Measurements from ENCODE around the gene PDGFRB. TPM values are rescaled to one million over a fixed set of nuclear protein-coding genes. Genes with fewer than 3 reads are reported as not detected.

Gene PDGFRB
- polyA plus RNA-seq, 1 experiment: 118 TPM

DNA sequence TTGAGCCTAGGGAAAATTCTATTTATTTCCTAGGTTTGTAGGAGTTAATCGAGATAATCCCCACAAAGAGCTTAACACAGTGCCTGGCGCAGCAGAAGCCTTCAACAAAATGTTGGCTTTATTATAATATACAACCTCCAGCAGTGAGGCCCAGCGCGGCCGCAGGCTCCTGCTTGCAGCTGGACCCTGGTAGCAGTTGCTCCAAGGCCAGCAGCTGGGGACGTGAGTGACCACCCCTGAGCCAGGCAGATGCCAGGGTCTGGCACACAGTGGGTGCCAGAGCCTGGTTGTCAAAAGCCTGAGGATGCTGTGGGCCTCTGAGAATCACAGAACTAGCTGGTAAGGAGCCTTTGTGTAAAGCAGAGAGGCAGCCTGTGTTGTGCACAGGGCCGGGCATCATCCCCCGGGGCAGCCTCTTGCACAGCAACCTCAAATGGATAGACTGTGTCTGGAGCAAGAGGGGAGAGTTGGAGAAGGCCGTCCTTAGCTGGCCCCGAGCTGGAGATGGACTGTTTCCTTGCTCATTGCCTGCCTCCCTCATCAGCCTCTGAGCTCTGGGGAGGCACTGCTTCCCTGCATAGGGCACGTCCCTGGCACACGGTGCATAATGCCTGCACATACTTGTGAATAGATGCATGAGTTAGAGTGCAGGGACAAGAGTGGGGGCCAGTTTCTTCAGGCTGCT lies 86.5 kb downstream of the PDGFRB start:
- Histone ChIP-seq H3K27ac (ENCODE audit: low read depth, low read length) (no peak overlapping the region), H3K4me3 (ENCODE audit: low read depth, low read length) (no peak overlapping the region), H3K9me3 (ENCODE audit: control insufficient read depth, insufficient read depth, low read length) (peaks cover 5% of the 10 kb centered on the region), H3K27me3 (ENCODE audit: control insufficient read depth, insufficient read depth, low read length) (no peaks in the 10 kb centered on the region)
- DNase-seq (ENCODE audit: low read depth, low spot score): no peak
- POLR2A ChIA-PET: interaction anchor here (0.5 kb wide), 1 partner anchor 16 kb away, joined by 4 read pairs; no protein-coding TSS in a partner anchor
- CTCF ChIA-PET: no interaction called here
- TF ChIP-seq, protein P1, sequence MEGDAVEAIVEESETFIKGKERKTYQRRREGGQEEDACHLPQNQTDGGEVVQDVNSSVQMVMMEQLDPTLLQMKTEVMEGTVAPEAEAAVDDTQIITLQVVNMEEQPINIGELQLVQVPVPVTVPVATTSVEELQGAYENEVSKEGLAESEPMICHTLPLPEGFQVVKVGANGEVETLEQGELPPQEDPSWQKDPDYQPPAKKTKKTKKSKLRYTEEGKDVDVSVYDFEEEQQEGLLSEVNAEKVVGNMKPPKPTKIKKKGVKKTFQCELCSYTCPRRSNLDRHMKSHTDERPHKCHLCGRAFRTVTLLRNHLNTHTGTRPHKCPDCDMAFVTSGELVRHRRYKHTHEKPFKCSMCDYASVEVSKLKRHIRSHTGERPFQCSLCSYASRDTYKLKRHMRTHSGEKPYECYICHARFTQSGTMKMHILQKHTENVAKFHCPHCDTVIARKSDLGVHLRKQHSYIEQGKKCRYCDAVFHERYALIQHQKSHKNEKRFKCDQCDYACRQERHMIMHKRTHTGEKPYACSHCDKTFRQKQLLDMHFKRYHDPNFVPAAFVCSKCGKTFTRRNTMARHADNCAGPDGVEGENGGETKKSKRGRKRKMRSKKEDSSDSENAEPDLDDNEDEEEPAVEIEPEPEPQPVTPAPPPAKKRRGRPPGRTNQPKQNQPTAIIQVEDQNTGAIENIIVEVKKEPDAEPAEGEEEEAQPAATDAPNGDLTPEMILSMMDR (IDR thresholded peaks at IDR 0.05; ENCODE audit: low read depth, low read length): no peak

DNA sequence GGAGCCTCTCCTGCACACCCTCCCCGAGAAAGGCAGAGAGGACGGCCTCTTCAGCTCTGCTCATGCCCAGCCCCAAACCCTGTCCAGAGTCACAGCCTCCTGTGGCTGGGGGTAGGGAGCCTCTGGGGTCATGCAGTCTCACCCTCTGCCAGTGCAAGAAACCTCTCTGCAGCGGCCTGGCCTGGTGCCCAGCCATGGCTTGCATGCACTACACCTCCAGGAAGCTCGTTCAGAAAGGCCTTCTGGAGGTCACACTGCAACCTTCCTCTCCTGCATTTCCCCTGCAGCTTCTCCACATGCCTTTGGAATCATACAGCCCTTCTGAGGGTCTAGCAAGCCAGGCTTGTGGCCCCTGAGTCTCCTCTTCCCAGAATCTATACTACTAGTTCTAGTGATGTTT lies 87.2 kb downstream of the PDGFRB start:
- H3K9me3 ChIP-seq (ENCODE audit: control insufficient read depth, insufficient read depth, low read length): peaks cover 5% of the 10 kb centered on the region
- TF ChIP-seq, protein P1 (IDR thresholded peaks at IDR 0.05; ENCODE audit: low read depth, low read length): no peak
- DNase-seq (ENCODE audit: low read depth, low spot score): no peak
- H3K4me3 ChIP-seq (ENCODE audit: low read depth, low read length): no peak overlapping the region
- CTCF ChIA-PET: no interaction called here
- POLR2A ChIA-PET: no interaction called here
- no peaks in the 10 kb centered on the region for H3K27me3 ChIP-seq (ENCODE audit: control insufficient read depth, insufficient read depth, low read length)
- H3K27ac ChIP-seq (ENCODE audit: low read depth, low read length): no peak overlapping the region

DNA sequence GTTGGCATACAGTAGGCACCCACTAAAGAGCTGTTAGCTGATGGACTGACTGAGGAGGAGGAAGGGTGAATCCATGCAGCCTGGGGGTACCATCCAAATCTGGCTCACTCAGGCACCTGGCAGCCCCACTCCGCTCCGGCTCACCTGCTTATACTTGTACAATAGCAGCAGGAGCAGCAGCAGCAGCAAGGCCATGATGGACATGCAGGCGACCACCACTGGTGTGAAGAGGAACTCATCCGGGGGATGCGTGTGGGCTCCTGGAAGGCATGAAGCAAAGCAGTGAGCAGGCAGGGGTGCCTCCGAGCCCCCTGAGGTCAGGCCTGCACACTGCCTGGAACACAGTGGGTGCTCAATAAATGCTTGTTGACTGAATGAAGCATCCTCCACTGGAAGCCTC lies 87.6 kb downstream of the PDGFRB start:
- DNase-seq (ENCODE audit: low read depth, low spot score): no peak
- TF ChIP-seq, protein P1 (IDR thresholded peaks at IDR 0.05; ENCODE audit: low read depth, low read length): no peak
- Histone ChIP-seq H3K9me3 (ENCODE audit: control insufficient read depth, insufficient read depth, low read length) (peaks cover under 1% of the 10 kb centered on the region), H3K27me3 (ENCODE audit: control insufficient read depth, insufficient read depth, low read length) (no peaks in the 10 kb centered on the region), H3K27ac (ENCODE audit: low read depth, low read length) (no peak overlapping the region), H3K4me3 (ENCODE audit: low read depth, low read length) (no peak overlapping the region)
- CTCF ChIA-PET: no interaction called here
- POLR2A ChIA-PET: no interaction called here

DNA sequence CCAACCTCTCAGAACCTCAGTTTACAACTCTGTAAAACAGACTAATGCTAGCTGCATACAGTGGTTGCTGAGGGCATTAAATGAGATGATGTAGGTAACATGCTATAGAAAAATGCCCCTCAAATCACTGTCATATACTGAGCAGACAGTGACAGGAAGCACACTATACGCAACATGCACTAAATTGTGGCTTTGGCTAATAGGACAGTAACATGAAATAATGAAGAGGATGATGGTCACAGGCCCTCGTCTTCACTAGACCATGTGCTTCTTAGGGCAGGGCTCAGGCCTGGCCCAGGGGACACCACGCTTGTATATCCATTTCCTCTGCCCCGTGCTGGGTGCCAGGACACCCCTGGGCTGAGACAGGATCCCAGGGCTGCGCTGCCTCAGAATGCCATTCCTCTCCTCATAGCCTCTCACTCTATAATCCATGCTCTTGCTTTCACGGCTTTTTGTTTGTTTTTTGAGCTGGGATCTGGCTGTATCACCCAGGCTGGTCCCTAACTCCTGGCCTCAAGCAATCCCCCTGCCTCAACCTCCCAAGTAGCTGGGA lies 88.2 kb downstream of the PDGFRB start:
- CTCF ChIA-PET: interaction anchor here (0.6 kb wide), 1 partner anchor 63 kb away, joined by 3 read pairs; no protein-coding TSS in a partner anchor
- no peak for DNase-seq (ENCODE audit: low read depth, low spot score)
- Histone ChIP-seq H3K9me3 (ENCODE audit: control insufficient read depth, insufficient read depth, low read length) (no peaks in the 10 kb centered on the region; the same call in 1 of the 2 replicates), H3K27ac (ENCODE audit: low read depth, low read length) (no peak overlapping the region), H3K27me3 (ENCODE audit: control insufficient read depth, insufficient read depth, low read length) (no peaks in the 10 kb centered on the region), H3K4me3 (ENCODE audit: low read depth, low read length) (no peak overlapping the region)
- POLR2A ChIA-PET: interaction anchor here (0.7 kb wide), 1 partner anchor 31 kb away, joined by 3 read pairs; no protein-coding TSS in a partner anchor
- TF ChIP-seq, protein P1 (IDR thresholded peaks at IDR 0.05; ENCODE audit: low read depth, low read length): no peak

DNA sequence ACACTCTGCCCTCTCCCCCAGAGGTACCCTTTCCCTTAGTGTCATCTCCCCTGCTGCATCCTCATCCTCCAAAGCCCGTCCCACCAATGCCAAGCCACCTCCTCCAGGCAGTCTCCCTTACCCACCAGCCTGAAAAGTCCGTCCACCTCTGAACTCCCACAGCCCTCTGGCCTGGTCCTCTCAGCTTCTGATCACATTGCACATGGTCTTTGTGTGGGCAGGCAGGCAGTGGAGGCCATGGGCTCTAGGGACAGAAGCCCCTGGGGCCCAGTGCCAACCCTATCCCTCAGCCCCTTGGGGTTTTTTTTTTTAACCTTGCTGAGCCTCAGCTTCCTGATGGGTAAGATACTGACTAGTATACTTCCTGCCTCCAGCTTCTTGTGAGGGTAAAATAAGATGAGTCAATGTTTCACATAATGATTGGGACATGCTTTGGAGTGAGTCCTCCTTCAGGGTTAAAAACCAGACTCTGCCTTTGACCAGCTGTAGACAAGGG lies 88.7 kb downstream of the PDGFRB start:
- no peak for DNase-seq (ENCODE audit: low read depth, low spot score)
- ChIA-PET CTCF (interaction anchor here (0.6 to 1.3 kb wide), 2 partner anchors 9 to 63 kb away, joined by 3 read pairs; no protein-coding TSS in a partner anchor), POLR2A (interaction anchor here (0.7 to 1.5 kb wide), 2 partner anchors 31 to 72 kb away, joined by 3 to 4 read pairs; no protein-coding TSS in a partner anchor)
- H3K4me3 ChIP-seq (ENCODE audit: low read depth, low read length): no peak overlapping the region
- H3K9me3 ChIP-seq (ENCODE audit: control insufficient read depth, insufficient read depth, low read length): no peaks in the 10 kb centered on the region; the same call in 1 of the 2 replicates
- no peaks in the 10 kb centered on the region for H3K27me3 ChIP-seq (ENCODE audit: control insufficient read depth, insufficient read depth, low read length)
- peak overlapping the region; percentile 52 for H3K27ac ChIP-seq (ENCODE audit: low read depth, low read length)
- TF ChIP-seq, protein P1 (IDR thresholded peaks at IDR 0.05; ENCODE audit: low read depth, low read length): no peak

Data from AG04450 (cell line).